GOT3 (cell line): Measurements from ENCODE around the gene ANKRD12.

Experiments used
- DNase-seq: peaks from one replicate; lab custom pipeline; 2025; ENCODE audit warnings: mixed read lengths; lab: John Stamatoyannopoulos, UW

The ANKRD12 gene

GRCh38 chr18:9106800-9107584 lies 29.6 kb upstream of the ANKRD12 start:
- no peak for DNase-seq

GRCh38 chr18:9108911-9109310 lies 27.7 kb upstream of the ANKRD12 start:
- no peak for DNase-seq

GRCh38 chr18:9109523-9109922 lies 27.1 kb upstream of the ANKRD12 start:
- DNase-seq, result no peak

GRCh38 chr18:9113468-9114149 lies 23.0 kb upstream of the ANKRD12 start:
- no peak for DNase-seq

GRCh38 chr18:9115984-9116383 lies 20.6 kb upstream of the ANKRD12 start:
- no peak for DNase-seq

GRCh38 chr18:9117980-9118841 lies 18.4 kb upstream of the ANKRD12 start:
- DNase-seq, result no peak

- no peak for DNase-seq
Measured at GRCh38 chr18:9120796-9121195, 15.8 kb upstream of the ANKRD12 start.

- no peak for DNase-seq
Measured at GRCh38 chr18:9123520-9123919, 13.1 kb upstream of the ANKRD12 start.

- no peak for DNase-seq
Measured at GRCh38 chr18:9124824-9125223, 11.8 kb upstream of the ANKRD12 start.

- DNase-seq, result no peak
Measured at GRCh38 chr18:9126337-9126736, 10.2 kb upstream of the ANKRD12 start.

- no peak for DNase-seq
Measured at GRCh38 chr18:9130195-9130594, 6.4 kb upstream of the ANKRD12 start.

GRCh38 chr18:9130806-9131205 lies 5.8 kb upstream of the ANKRD12 start:
- DNase-seq, result no peak

- no peak for DNase-seq
Measured at GRCh38 chr18:9132628-9133027, 4.0 kb upstream of the ANKRD12 start.

GRCh38 chr18:9133225-9133624 lies 3.4 kb upstream of the ANKRD12 start:
- no peak for DNase-seq

GRCh38 chr18:9135081-9135911 lies 1.3 kb upstream of the ANKRD12 start:
- DNase-seq, result no peak

- DNase-seq, result no peak
Measured at GRCh38 chr18:9135912-9136314, 668 bp upstream of the ANKRD12 start.

GRCh38 chr18:9137168-9138066 lies 836 bp downstream of the ANKRD12 start:
- DNase-seq, result no peak

GRCh38 chr18:9139400-9140039 lies 2.9 kb downstream of the ANKRD12 start:
- DNase-seq, result no peak

- DNase-seq, result no peak
Measured at GRCh38 chr18:9140381-9140780, 3.8 kb downstream of the ANKRD12 start.

- no peak for DNase-seq
Measured at GRCh38 chr18:9140984-9141383, 4.4 kb downstream of the ANKRD12 start.
